ENCODE data around the gene TTR.

Gene TTR

GRCh38 chr18:31563778-31564177 is 27.9 kb upstream of the TTR start:
- Histone ChIP-seq H3K4me3 (ENCODE audit: low read length in 2 of 2) (no peak overlapping the region), H3K9ac (ENCODE audit: low read length in 2 of 2) (no peak overlapping the region), H3K27me3 (ENCODE audit: control insufficient read depth in 1 of 2, insufficient read depth in 2 of 2, low read length in 2 of 2) (peaks cover 2% of the 10 kb centered on the region in 2 donors), H3K4me1 (ENCODE audit: control insufficient read depth, insufficient read depth, low read length) (no peaks in the 10 kb centered on the region), H3K9me3 (ENCODE audit: control insufficient read depth in 2 of 2, low read length in 2 of 2) (no peaks in the 10 kb centered on the region), H3K36me3 (ENCODE audit: control insufficient read depth in 2 of 2, insufficient read depth in 2 of 2, low read length in 2 of 2) (no peaks in the 10 kb centered on the region), H3K27ac (ENCODE audit: low read length) (no peak overlapping the region)

- Histone ChIP-seq H3K27me3 (ENCODE audit: control insufficient read depth in 1 of 2, insufficient read depth in 2 of 2, low read length in 2 of 2) (peaks cover 2% of the 10 kb centered on the region in 2 donors), H3K36me3 (ENCODE audit: control insufficient read depth in 2 of 2, insufficient read depth in 2 of 2, low read length in 2 of 2) (no peaks in the 10 kb centered on the region), H3K4me1 (ENCODE audit: control insufficient read depth, insufficient read depth, low read length) (no peaks in the 10 kb centered on the region), H3K27ac (ENCODE audit: low read length) (no peak overlapping the region), H3K9ac (ENCODE audit: low read length in 2 of 2) (no peak overlapping the region), H3K9me3 (ENCODE audit: control insufficient read depth in 2 of 2, low read length in 2 of 2) (no peaks in the 10 kb centered on the region), H3K4me3 (ENCODE audit: low read length in 2 of 2) (no peak overlapping the region)
Observed at GRCh38 chr18:31565345-31565744, 26.3 kb upstream of the TTR start.

- peaks cover 2% of the 10 kb centered on the region in 2 donors for H3K27me3 ChIP-seq (ENCODE audit: control insufficient read depth in 1 of 2, insufficient read depth in 2 of 2, low read length in 2 of 2)
- no peak overlapping the region for H3K27ac ChIP-seq (ENCODE audit: low read length)
- no peaks in the 10 kb centered on the region for H3K36me3 ChIP-seq (ENCODE audit: control insufficient read depth in 2 of 2, insufficient read depth in 2 of 2, low read length in 2 of 2)
- H3K4me3 ChIP-seq (ENCODE audit: low read length in 2 of 2): no peak overlapping the region
- H3K9me3 ChIP-seq (ENCODE audit: control insufficient read depth in 2 of 2, low read length in 2 of 2): no peaks in the 10 kb centered on the region
- no peaks in the 10 kb centered on the region for H3K4me1 ChIP-seq (ENCODE audit: control insufficient read depth, insufficient read depth, low read length)
- H3K9ac ChIP-seq (ENCODE audit: low read length in 2 of 2): no peak overlapping the region
Observed at GRCh38 chr18:31565782-31566512, 25.7 kb upstream of the TTR start.

- Histone ChIP-seq H3K9me3 (ENCODE audit: control insufficient read depth in 2 of 2, low read length in 2 of 2) (no peaks in the 10 kb centered on the region), H3K4me3 (ENCODE audit: low read length in 2 of 2) (no peak overlapping the region), H3K36me3 (ENCODE audit: control insufficient read depth in 2 of 2, insufficient read depth in 2 of 2, low read length in 2 of 2) (no peaks in the 10 kb centered on the region), H3K4me1 (ENCODE audit: control insufficient read depth, insufficient read depth, low read length) (no peaks in the 10 kb centered on the region), H3K27ac (ENCODE audit: low read length) (no peak overlapping the region), H3K27me3 (ENCODE audit: control insufficient read depth in 1 of 2, insufficient read depth in 2 of 2, low read length in 2 of 2) (peaks cover 2% of the 10 kb centered on the region in 2 donors), H3K9ac (ENCODE audit: low read length in 2 of 2) (no peak overlapping the region)
Observed at GRCh38 chr18:31566576-31567306, 24.9 kb upstream of the TTR start.

GRCh38 chr18:31572368-31572767 is 19.3 kb upstream of the TTR start:
- Histone ChIP-seq H3K27me3 (ENCODE audit: control insufficient read depth in 1 of 2, insufficient read depth in 2 of 2, low read length in 2 of 2) (no peaks in the 10 kb centered on the region), H3K4me1 (ENCODE audit: control insufficient read depth, insufficient read depth, low read length) (no peaks in the 10 kb centered on the region), H3K9me3 (ENCODE audit: control insufficient read depth in 2 of 2, low read length in 2 of 2) (no peaks in the 10 kb centered on the region), H3K4me3 (ENCODE audit: low read length in 2 of 2) (no peak overlapping the region), H3K27ac (ENCODE audit: low read length) (no peak overlapping the region), H3K9ac (ENCODE audit: low read length in 2 of 2) (no peak overlapping the region), H3K36me3 (ENCODE audit: control insufficient read depth in 2 of 2, insufficient read depth in 2 of 2, low read length in 2 of 2) (no peaks in the 10 kb centered on the region)

- Histone ChIP-seq H3K36me3 (ENCODE audit: control insufficient read depth in 2 of 2, insufficient read depth in 2 of 2, low read length in 2 of 2) (no peaks in the 10 kb centered on the region), H3K9me3 (ENCODE audit: control insufficient read depth in 2 of 2, low read length in 2 of 2) (no peaks in the 10 kb centered on the region), H3K27ac (ENCODE audit: low read length) (no peak overlapping the region), H3K4me1 (ENCODE audit: control insufficient read depth, insufficient read depth, low read length) (no peaks in the 10 kb centered on the region), H3K4me3 (ENCODE audit: low read length in 2 of 2) (no peak overlapping the region), H3K9ac (ENCODE audit: low read length in 2 of 2) (no peak overlapping the region), H3K27me3 (ENCODE audit: control insufficient read depth in 1 of 2, insufficient read depth in 2 of 2, low read length in 2 of 2) (no peaks in the 10 kb centered on the region)
Observed at GRCh38 chr18:31573051-31573450, 18.6 kb upstream of the TTR start.

- H3K36me3 ChIP-seq (ENCODE audit: control insufficient read depth in 2 of 2, insufficient read depth in 2 of 2, low read length in 2 of 2): no peaks in the 10 kb centered on the region
- H3K9me3 ChIP-seq (ENCODE audit: control insufficient read depth in 2 of 2, low read length in 2 of 2): no peaks in the 10 kb centered on the region
- H3K9ac ChIP-seq (ENCODE audit: low read length in 2 of 2): no peak overlapping the region
- H3K27me3 ChIP-seq (ENCODE audit: control insufficient read depth in 1 of 2, insufficient read depth in 2 of 2, low read length in 2 of 2): no peaks in the 10 kb centered on the region
- no peak overlapping the region for H3K4me3 ChIP-seq (ENCODE audit: low read length in 2 of 2)
- H3K4me1 ChIP-seq (ENCODE audit: control insufficient read depth, insufficient read depth, low read length): no peaks in the 10 kb centered on the region
- no peak overlapping the region for H3K27ac ChIP-seq (ENCODE audit: low read length)
Observed at GRCh38 chr18:31574359-31574758, 17.3 kb upstream of the TTR start.

GRCh38 chr18:31575515-31576257 is 16.0 kb upstream of the TTR start:
- Histone ChIP-seq H3K4me1 (ENCODE audit: control insufficient read depth, insufficient read depth, low read length) (no peaks in the 10 kb centered on the region), H3K9ac (ENCODE audit: low read length in 2 of 2) (no peak overlapping the region), H3K27me3 (ENCODE audit: control insufficient read depth in 1 of 2, insufficient read depth in 2 of 2, low read length in 2 of 2) (no peaks in the 10 kb centered on the region), H3K4me3 (ENCODE audit: low read length in 2 of 2) (no peak overlapping the region), H3K27ac (ENCODE audit: low read length) (no peak overlapping the region), H3K9me3 (ENCODE audit: control insufficient read depth in 2 of 2, low read length in 2 of 2) (no peaks in the 10 kb centered on the region), H3K36me3 (ENCODE audit: control insufficient read depth in 2 of 2, insufficient read depth in 2 of 2, low read length in 2 of 2) (no peaks in the 10 kb centered on the region)

GRCh38 chr18:31576670-31577069 is 15.0 kb upstream of the TTR start:
- Histone ChIP-seq H3K9me3 (ENCODE audit: control insufficient read depth in 2 of 2, low read length in 2 of 2) (no peaks in the 10 kb centered on the region), H3K27ac (ENCODE audit: low read length) (no peak overlapping the region), H3K36me3 (ENCODE audit: control insufficient read depth in 2 of 2, insufficient read depth in 2 of 2, low read length in 2 of 2) (no peaks in the 10 kb centered on the region), H3K9ac (ENCODE audit: low read length in 2 of 2) (no peak overlapping the region), H3K4me1 (ENCODE audit: control insufficient read depth, insufficient read depth, low read length) (no peaks in the 10 kb centered on the region), H3K4me3 (ENCODE audit: low read length in 2 of 2) (no peak overlapping the region), H3K27me3 (ENCODE audit: control insufficient read depth in 1 of 2, insufficient read depth in 2 of 2, low read length in 2 of 2) (no peaks in the 10 kb centered on the region)

GRCh38 chr18:31577195-31577594 is 14.5 kb upstream of the TTR start:
- Histone ChIP-seq H3K4me3 (ENCODE audit: low read length in 2 of 2) (no peak overlapping the region), H3K27me3 (ENCODE audit: control insufficient read depth in 1 of 2, insufficient read depth in 2 of 2, low read length in 2 of 2) (no peaks in the 10 kb centered on the region), H3K36me3 (ENCODE audit: control insufficient read depth in 2 of 2, insufficient read depth in 2 of 2, low read length in 2 of 2) (no peaks in the 10 kb centered on the region), H3K9me3 (ENCODE audit: control insufficient read depth in 2 of 2, low read length in 2 of 2) (no peaks in the 10 kb centered on the region), H3K9ac (ENCODE audit: low read length in 2 of 2) (no peak overlapping the region), H3K27ac (ENCODE audit: low read length) (no peak overlapping the region), H3K4me1 (ENCODE audit: control insufficient read depth, insufficient read depth, low read length) (no peaks in the 10 kb centered on the region)

Measured in stomach smooth muscle (tissue), 2 donors.